Fibroblast of lung (primary cell): ENCODE data around the gene EFR3B.

ENCODE experiments used
- CTCF ChIP-seq, 2 donors: IDR thresholded peaks in 1 of 2; conservative IDR thresholded peaks in 1 of 2; 1 replicate in 1 of 2; 2 replicates in 1 of 2; pipeline ENCODE4 v1.5.1; 2011 to 2012; ENCODE audit warnings: low read length in 2 of 2, control low read depth in 1 of 2, inconsistent platforms in 1 of 2, low read depth in 1 of 2, mild to moderate bottlenecking in 1 of 2
- EZH2 ChIP-seq: IDR thresholded peaks from 2 replicates; pipeline ENCODE4 v1.5.1; 2012; ENCODE audit warnings: low read length, control low read depth, mild to moderate bottlenecking; ENCODE audit errors: missing control alignments

- TF ChIP-seq CTCF (conservative IDR thresholded peaks at IDR 0.05 in 1 of 2, IDR thresholded peaks at IDR 0.05 in 1 of 2; ENCODE audit: low read depth in 1 of 2, low read length in 2 of 2) (no peak), EZH2 (no peak)
These were observed 13.6 kb downstream of the EFR3B start for GRCh38 chr2:25055376-25055920.
